GM19438 (cell line): ENCODE measurements around the gene ATXN1.

Source experiments
- ATAC-seq: cut with Tn5 transposase; IDR thresholded peaks from one replicate; pipeline ENCODE4 v1.9.1; 2021; ENCODE audit warnings: low read depth; ENCODE audit not compliant: unreplicated experiment

ATXN1 gene

DNA sequence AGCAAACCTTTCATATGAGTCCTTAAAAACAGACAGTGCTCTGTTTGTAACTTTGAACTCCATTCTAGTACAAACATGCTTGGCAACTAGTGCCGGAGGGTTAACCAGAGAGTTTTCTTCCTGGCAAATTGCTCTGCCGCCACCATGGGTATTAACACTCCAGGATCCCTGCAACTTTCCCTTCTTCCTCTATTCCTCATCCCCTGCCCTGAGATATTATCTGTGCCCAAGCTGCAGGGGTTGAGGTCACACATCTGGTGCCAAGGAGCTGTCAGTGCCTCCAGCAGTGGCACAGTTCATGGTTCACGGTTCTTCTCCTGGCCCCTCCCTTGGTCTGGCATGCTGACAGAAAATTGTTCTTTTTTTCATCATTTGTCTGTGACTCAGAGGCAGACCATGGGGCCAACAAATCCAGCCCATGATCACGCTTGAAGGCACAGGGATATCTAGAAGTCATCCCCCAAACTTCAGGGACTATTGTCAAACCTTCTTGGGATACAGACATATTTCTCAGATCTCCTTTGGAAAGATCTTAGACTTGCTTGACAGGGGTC is 77.5 kb downstream of the ATXN1 start:
- ATAC-seq: no peak

DNA sequence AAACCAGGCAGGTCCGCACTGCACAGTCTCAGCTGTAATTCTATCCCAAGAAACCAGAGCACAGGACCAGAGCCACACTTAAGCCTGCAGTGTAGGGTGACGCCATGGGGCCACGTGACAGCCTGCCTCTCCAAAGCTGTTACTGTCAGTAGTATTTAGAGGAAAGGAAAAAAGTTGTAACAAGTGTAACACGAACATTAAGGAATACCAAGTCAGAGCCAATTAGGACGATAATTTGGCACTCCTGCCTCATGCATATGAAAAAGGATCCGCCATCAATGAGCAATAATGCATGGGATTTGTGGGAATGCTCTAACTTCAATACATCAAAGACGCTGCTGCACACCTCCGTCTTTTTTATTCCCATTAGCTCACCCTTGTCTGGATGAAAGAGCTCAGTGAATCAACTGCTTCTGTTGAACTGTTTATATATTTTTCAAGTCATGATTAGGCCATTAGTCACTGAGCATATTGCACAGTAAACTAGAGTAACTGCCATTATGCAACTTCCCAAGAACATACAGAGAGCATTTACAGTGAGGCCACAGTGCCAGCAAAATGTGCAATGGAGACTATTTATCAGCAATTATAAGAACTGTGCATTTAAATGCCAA is 79.9 kb downstream of the ATXN1 start:
- ATAC-seq: no peak

DNA sequence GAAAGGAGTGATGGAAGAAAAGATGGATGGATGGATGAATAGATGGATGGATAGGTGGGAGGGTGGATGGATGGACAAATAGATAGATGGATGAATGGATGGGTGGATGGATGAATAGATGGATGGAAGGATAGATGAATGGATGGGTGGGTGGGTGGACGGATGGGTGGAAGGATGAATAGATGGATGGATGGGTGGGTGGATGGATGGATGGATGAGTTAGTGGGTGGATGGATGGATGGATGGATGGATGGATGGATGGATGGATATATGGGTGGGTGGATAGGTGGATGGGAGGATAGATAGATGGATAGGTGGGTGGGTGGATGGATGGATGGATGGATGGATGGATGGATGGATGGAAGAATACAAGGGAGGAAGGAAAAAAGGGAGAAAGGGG is 82.2 kb downstream of the ATXN1 start:
- ATAC-seq: no peak

GRCh38 chr6:16677458-16677857 is 83.8 kb downstream of the ATXN1 start:
- ATAC-seq: no peak

- no peak for ATAC-seq
Measured at GRCh38 chr6:16676978-16677377, 84.3 kb downstream of the ATXN1 start.

- ATAC-seq: no peak
Measured at GRCh38 chr6:16676376-16676775, 84.9 kb downstream of the ATXN1 start.

DNA sequence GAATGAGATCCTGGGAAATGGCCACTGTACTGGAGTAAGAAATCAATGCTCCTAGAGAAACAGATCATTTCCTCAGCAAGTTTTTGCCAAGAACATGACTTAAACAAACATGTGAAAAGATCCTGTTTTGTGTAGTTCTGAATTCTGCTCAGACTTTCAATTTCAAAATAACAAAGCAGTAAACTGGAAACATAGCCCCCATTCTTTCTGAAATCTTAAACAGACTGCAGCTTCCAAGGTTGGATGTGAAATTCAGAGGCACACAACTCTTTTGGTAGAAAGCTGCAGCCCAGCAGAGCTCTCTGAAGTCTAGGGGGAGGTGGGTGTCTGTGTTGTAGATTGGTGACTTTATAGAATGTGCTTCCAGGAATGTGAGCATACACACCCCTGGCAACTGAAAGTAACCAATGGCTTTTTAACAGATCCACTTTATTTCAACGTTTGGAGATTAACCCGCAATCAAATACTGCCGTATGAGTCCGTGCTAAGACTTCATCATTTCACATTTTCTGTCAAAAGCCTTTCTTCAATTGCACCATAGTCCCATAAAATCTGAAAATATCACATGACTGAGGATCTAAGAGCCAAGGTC is 86.4 kb downstream of the ATXN1 start:
- no peak for ATAC-seq

DNA sequence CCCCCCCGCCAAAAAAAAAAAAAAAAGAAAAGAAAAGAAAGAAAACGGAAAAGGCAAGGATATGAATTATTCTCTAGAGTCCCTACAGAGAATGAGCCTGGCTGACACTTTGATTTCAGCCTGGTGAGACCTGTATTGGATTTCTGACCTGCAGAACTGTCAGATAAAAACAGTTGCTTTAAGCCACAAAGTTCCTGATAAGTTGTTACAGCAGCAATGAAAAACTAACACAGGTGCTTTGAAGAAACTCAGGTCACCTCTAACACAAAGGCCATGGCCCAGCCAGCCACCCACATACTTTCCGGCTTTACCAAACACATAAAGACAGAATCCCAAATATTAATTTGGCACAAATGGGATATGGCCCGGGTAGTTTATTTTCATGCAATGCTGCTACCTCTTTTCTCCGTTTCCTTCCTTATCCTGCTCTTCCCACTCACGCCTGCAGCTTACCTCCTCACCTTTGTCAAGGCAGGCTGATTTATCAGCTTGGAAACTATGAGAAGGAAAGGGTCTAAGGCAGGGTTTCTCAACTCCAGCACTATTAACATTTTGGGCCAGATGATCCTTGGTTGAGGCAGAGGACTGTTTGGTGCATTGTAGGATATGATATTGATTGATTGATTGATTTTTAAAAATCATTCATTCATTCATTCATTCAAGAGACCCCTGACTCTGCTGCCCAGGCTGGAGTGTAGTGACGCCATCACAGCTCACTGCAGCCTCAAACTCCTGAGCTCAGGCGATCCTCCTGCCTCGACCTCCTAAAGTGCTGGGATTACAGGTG is 88.1 kb downstream of the ATXN1 start:
- ATAC-seq: no peak

DNA sequence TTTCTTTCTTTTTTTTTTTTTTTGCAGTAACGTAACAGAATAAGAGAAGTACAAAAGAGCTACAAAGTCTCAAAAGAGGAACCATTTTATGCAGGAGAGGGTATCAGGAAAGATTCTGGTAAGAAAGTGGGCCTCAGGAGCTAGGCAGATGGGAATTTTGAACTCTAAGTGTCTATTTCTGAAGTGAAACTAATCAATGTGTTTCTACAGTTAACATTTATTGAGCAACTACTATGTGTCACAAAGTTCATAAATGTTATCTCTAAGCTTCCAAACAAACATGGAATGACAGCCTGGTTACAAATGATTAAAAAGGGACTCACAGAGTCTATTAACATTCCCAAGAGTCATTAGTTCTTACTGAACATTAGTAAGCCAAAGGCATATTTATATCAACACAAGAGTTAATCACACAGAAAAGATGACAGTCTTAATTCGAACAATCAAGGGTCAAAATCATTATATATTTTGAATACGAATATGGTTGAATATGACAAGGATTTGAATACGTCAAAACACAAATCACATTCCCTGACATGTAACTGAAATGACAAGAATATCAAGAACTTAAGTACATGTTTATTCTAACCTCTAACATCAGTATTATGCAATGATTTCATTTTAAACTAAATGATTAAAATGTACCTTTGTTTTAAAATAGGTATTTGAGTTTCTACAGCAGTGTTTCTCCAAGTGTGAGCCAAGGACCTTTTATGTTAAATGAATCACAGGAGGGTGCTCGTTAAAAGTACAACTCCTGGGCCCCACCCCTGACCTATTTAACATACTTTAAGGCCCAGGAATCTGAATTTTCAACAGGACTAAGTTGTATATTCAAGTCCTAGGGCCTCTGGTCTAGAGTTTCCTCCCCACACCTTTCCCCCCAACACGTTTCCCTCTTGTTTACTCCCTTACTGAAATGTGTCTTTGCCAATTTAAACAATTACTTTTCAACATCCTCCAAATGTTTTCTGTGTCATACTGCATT is 89.7 kb downstream of the ATXN1 start:
- no peak for ATAC-seq

DNA sequence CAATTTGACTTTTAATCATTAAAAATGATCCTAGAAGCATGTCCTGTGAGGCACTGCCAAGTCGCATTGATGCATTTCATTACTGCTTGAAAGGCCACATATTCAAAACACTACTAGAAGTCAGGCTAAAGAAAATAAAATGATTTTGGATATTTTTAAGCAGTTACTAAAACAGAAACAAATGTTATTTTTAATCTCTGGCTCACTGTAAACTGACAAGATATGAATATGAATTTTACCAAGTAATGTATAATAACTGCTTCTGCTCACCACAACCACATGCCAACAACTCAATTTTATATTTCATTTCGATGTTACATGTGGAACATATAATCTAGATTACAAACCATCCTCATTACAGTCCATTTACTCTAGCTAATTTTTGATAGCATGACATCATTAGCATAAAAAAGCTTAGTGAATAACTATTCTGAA is 90.6 kb downstream of the ATXN1 start:
- ATAC-seq: peak; percentile 16

DNA sequence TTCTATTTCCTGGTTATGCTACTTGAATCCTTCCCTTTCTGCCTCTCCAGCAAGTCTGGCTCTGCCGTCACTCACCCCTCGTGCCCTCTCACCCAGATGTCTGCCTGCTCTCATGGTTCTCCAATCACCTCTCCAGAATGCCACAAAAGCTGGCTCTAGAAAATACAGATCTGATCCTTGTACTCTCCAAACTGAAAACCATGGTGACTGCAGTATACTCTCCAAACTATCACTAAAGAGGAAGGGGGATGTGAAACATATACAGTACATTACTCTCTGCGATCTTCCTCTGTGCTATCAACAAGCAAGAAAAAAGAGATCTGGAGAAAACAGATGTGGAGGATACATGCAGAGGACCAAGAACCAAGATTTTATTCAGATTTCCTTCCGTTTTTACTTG is 91.1 kb downstream of the ATXN1 start:
- ATAC-seq: peak; percentile 69

DNA sequence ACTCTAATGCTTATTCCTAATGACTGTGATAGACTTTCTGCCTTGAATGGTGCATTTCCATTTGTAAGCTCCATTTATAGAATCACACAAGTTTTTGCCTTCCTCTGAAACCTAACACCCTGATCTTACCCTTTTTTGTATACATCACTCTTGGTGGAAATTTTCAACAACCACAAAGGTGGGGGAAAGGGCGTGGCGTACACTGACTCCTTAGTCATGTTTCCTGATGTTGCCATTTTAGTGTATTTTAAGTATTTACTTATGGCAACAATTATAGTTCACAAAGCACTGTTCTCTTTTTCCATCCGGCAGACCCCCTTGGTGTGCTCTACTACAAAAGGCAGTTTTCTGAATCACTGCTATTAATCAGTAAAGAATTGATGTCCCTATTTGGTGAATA is 92.0 kb downstream of the ATXN1 start:
- ATAC-seq: no peak

DNA sequence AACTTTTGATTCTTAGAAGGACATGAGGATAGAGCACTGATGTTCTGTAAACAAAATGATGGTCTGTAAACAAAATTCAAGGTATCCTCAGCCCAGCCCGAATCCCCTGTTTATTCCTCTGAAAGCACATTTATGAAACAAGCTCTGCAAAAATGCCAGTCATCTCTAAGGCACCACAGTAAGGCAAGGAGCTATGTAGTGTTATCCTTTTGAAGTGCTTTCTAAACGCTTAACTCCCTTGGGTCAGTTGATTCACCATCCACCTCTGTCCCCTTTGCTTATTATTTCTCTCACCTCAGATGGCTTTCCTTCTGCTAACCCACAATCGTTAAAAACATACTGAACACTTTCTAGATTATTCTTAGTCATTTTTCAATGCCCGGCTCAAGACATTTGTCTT is 93.8 kb downstream of the ATXN1 start:
- ATAC-seq: no peak

GRCh38 chr6:16665992-16666391 is 95.3 kb downstream of the ATXN1 start:
- no peak for ATAC-seq

DNA sequence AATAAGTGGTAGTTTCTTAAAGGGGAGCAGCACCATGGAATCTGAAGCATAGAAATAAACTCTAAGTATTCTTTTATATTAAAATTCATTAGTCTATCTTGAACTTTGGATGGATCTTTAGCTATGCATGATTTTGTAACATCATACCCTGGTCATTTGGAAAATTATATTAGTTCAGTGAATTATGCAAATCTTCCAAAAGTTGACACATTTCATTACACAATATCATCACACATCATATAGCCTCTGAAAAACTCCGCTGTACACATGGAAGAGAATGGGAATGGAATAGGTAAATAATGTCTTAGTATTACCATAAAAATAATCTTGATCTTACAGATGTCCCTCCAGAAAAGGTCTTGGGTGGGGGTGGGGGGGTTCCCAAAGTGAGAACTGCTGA is 96.1 kb downstream of the ATXN1 start:
- no peak for ATAC-seq

DNA sequence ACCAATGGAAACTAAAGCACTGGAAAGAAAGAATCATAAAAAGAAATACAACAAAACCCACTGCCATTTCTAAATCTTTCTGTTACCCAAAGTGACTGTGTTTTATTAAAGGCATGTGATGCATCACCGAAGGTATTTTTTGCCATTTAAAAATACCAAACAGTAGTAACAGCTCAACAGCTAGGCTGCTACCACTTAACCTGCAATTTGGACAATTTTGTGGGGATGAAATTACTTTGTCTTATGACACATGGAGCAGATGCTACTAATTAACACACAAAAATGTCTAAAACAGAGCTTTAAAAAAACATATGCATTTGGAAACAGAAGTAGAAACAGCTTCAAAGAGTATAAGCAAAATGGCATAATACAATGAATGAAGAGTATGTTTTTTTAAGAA is 97.4 kb downstream of the ATXN1 start:
- no peak for ATAC-seq

- ATAC-seq: no peak
Measured at GRCh38 chr6:16660157-16660497, 101.1 kb downstream of the ATXN1 start.

GRCh38 chr6:16659466-16660156 is 101.6 kb downstream of the ATXN1 start:
- ATAC-seq: no peak

DNA sequence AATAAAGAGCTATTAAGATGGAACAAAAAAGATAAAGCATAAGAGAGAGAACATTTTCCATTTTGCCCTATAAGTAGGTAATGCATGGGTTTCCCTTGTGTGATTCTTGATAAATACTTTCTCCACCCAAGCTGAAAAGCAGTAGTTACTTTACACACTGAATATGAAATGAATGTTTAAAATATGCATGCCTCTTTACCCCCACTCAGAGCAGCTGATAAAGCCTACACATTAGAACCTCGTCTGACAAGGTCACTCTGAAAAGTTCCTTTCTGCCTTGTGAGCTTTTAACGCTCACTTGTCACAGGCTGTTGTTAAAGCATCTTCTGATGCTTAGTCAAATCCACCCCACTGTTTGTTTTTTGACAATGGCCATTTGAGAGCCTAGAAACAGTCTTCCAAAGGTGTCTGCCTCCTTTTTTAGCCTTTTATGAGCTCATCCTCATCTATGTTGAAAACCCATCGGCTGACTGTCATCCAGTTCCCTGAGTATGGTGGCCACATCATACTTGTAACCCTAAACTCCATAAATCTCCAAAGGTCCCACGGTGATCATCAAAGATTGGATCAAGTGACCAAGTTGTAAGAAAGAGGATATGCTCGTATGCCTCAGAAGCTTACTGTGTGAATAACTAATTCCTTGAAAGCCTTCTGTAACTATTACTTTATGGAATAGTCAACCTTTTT is 102.8 kb downstream of the ATXN1 start:
- ATAC-seq: no peak
